GM23338 (cell line): ENCODE data around the gene ATG4A. TPM values are rescaled to one million over a fixed set of nuclear protein-coding genes. Genes with fewer than 3 reads are reported as not detected.

Experiments
- ATAC-seq: fragments of 200-7000 bp; cut with Tn5 transposase; 3 replicates; pipeline ENCODE4 v1.9.1; 2020
- DNase-seq: peaks from one replicate; pipeline ENCODE4 v3.0.0-alpha.2; 2015; ENCODE audit warnings: low spot score
- H2AFZ ChIP-seq: fragments of 200-600 bp; sonication (generic); 2 replicates; pipeline ENCODE4 v1.8.0; 2016; ENCODE audit warnings: antibody characterized with exemption, mild to moderate bottlenecking, moderate library complexity
- H3F3A ChIP-seq: fragments of 200-600 bp; sonication (generic); replicated peaks from 2 replicates; pipeline ENCODE4 v1.8.0; 2017; ENCODE audit warnings: antibody characterized with exemption, mixed run types, low read depth
- H3K27ac ChIP-seq: fragments of 200-600 bp; sonication (generic); 2 replicates; pipeline ENCODE4 v1.6.1; 2016; ENCODE audit warnings: low read depth
- H3K27me3 ChIP-seq: fragments of 200-600 bp; sonication (generic); 2 replicates; pipeline ENCODE4 v1.8.0; 2016; ENCODE audit warnings: mild to moderate bottlenecking, mixed run types, moderate library complexity; ENCODE audit not compliant: insufficient read depth
- H3K36me3 ChIP-seq: fragments of 200-600 bp; sonication (generic); 2 replicates; pipeline ENCODE4 v1.8.0; 2016; ENCODE audit warnings: mild to moderate bottlenecking; ENCODE audit not compliant: insufficient read depth
- H3K4me1 ChIP-seq: fragments of 200-600 bp; sonication (generic); 2 replicates; pipeline ENCODE4 v1.8.0; 2016; ENCODE audit warnings: mild to moderate bottlenecking, moderate library complexity; ENCODE audit not compliant: insufficient read depth
- H3K4me2 ChIP-seq: fragments of 200-600 bp; sonication (generic); 2 replicates; pipeline ENCODE4 v1.7.1; 2017; ENCODE audit warnings: mixed run types
- H3K4me3 ChIP-seq: fragments of 200-600 bp; sonication (generic); 2 replicates; pipeline ENCODE4 v1.6.1; 2016; ENCODE audit warnings: mixed run types
- H3K79me2 ChIP-seq: fragments of 200-600 bp; sonication (generic); replicated peaks from 2 replicates; pipeline ENCODE4 v1.8.0; 2017; ENCODE audit warnings: mild to moderate bottlenecking; ENCODE audit not compliant: insufficient read depth
- H3K9me2 ChIP-seq: fragments of 200-600 bp; sonication (generic); 2 replicates; pipeline ENCODE4 v1.8.0; 2017; ENCODE audit not compliant: insufficient read depth
- H4K20me1 ChIP-seq: fragments of 200-600 bp; sonication (generic); replicated peaks from 2 replicates; pipeline ENCODE4 v1.8.0; 2017; ENCODE audit warnings: mild to moderate bottlenecking; ENCODE audit not compliant: insufficient read depth
- H3K27ac Mint-ChIP-seq: 2 replicates; pipeline ENCODE4 v1.8.0; 2020; ENCODE audit warnings: inconsistent platforms, mild to moderate bottlenecking, moderate library complexity, mixed read lengths
- H3K27me3 Mint-ChIP-seq: 3 replicates; pipeline ENCODE4 v1.8.0; 2022; ENCODE audit warnings: low read depth, mild to moderate bottlenecking, moderate library complexity, mixed read lengths, inconsistent platforms; ENCODE audit not compliant: insufficient read depth, poor library complexity
- H3K36me3 Mint-ChIP-seq: 3 replicates; pipeline ENCODE4 v1.8.0; 2021; ENCODE audit warnings: low read depth, mild to moderate bottlenecking, inconsistent platforms, moderate library complexity, mixed read lengths
- H3K4me1 Mint-ChIP-seq: 3 replicates; pipeline ENCODE4 v1.8.0; 2020; ENCODE audit warnings: mild to moderate bottlenecking, inconsistent platforms, mixed read lengths
- H3K4me3 Mint-ChIP-seq: 3 replicates; pipeline ENCODE4 v1.8.0; 2021; ENCODE audit warnings: moderate library complexity, mild to moderate bottlenecking, inconsistent platforms, mixed read lengths
- H3K9me3 Mint-ChIP-seq: 3 replicates; pipeline ENCODE4 v1.8.0; 2020; ENCODE audit warnings: moderate library complexity, mild to moderate bottlenecking, inconsistent platforms, mixed read lengths
- ETS1 ChIP-seq: IDR thresholded peaks from 2 replicates; pipeline ENCODE4 v1.6.1; 2016; ENCODE audit warnings: antibody characterized with exemption
- EZH2phosphoT487 ChIP-seq: fragments of 200-600 bp; sonication (generic); IDR thresholded peaks from one replicate; pipeline ENCODE4 v1.8.1; 2018; ENCODE audit warnings: antibody characterized with exemption; ENCODE audit not compliant: unreplicated experiment
- NANOG ChIP-seq: IDR thresholded peaks from 2 replicates; pipeline ENCODE4 v1.6.1; 2016; ENCODE audit warnings: antibody characterized with exemption, borderline replicate concordance
- ZNF462 ChIP-seq: fragments of 250-450 bp; sonication (Bioruptor Pico); IDR thresholded peaks from 2 replicates; pipeline ENCODE4 v1.5.0; 2020; ENCODE audit warnings: mild to moderate bottlenecking, moderate library complexity
- polyA plus RNA-seq: library from polyadenylated mRNA; unstranded; fragments of >200 nt; fragmentation: Nextera tagmentation; extraction: Ambion mirVana; gene quantifications from 2 replicates; pipeline ENCODE4 v1.2.1, GENCODE V29; 2016
- total RNA-seq: library from RNA; depleted of rRNA; stranded (reverse); fragments of >200 nt; shearing (Covaris generic); gene quantifications from 2 replicates; pipeline ENCODE4 v1.2.3, GENCODE V29; 2014
- TF ChIP-seq, protein P1 (sequence below), 2 experiments: fragments of 200-600 bp in 1 of 2; sonication (generic) in 1 of 2; conservative IDR thresholded peaks; 2 replicates each; pipeline versions ENCODE4 v1.5.1 to v1.6.1; 2016 to 2017; ENCODE audit warnings: antibody characterized with exemption in 2 of 2, low read depth in 2 of 2, mild to moderate bottlenecking in 2 of 2, moderate library complexity in 1 of 2

ATG4A gene
- total and polyA plus RNA-seq, 2 experiments from 2014 or later: 2.1 to 2.8 TPM

DNA sequence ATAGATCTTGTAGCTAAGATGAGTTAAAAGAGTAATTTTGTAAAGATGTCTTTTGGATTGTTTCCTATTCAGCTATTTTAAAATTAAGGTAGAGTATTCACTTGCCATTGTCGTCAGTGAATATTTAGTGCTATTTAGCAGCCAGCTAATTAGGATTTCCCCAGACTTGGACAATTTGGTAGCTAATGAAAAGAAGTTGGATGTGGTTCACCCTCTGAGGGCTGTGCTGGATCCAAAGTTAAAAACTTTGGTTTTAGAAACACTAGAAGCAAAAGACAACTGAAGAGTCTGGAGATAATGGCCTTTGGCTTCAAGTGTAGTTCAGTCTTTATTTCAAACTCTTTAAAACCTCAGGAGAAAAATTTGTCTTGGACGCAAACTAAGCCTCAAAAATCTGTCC lies 41.3 kb downstream of the ATG4A start:
- H3K4me3 Mint-ChIP-seq: no peak overlapping the region
- Histone ChIP-seq H3K27me3 (no peaks in the 10 kb centered on the region), H4K20me1 (no peaks in the 10 kb centered on the region), H2AFZ (no peak overlapping the region), H3K4me1 (no peaks in the 10 kb centered on the region), H3F3A (no peaks in the 10 kb centered on the region), H3K9me2 (no peaks in the 10 kb centered on the region), H3K4me3 (no peak overlapping the region), H3K4me2 (no peak overlapping the region), H3K27ac (no peak overlapping the region), H3K79me2 (no peaks in the 10 kb centered on the region), H3K36me3 (no peaks in the 10 kb centered on the region)
- no peak for DNase-seq
- H3K36me3 Mint-ChIP-seq: no peaks in the 10 kb centered on the region
- H3K27ac Mint-ChIP-seq: no peak overlapping the region
- no peaks in the 10 kb centered on the region for H3K27me3 Mint-ChIP-seq
- no peaks in the 10 kb centered on the region for H3K4me1 Mint-ChIP-seq
- no peak for ATAC-seq
- TF ChIP-seq ZNF462 (no peak), EZH2phosphoT487 (no peak), ETS1 (no peak)
- H3K9me3 Mint-ChIP-seq: no peaks in the 10 kb centered on the region

GRCh38 chrX:108134724-108135123 lies 43.1 kb downstream of the ATG4A start:
- Mint-ChIP-seq H3K36me3 (no peaks in the 10 kb centered on the region), H3K27ac (no peak overlapping the region), H3K4me3 (no peak overlapping the region), H3K27me3 (no peaks in the 10 kb centered on the region), H3K9me3 (no peaks in the 10 kb centered on the region), H3K4me1 (no peaks in the 10 kb centered on the region)
- Histone ChIP-seq H3K4me1 (no peaks in the 10 kb centered on the region), H4K20me1 (no peaks in the 10 kb centered on the region), H3K4me2 (no peak overlapping the region), H3K4me3 (no peak overlapping the region), H3K27ac (no peak overlapping the region), H3K27me3 (no peaks in the 10 kb centered on the region), H2AFZ (no peak overlapping the region), H3K79me2 (no peaks in the 10 kb centered on the region), H3K36me3 (no peaks in the 10 kb centered on the region), H3F3A (no peaks in the 10 kb centered on the region), H3K9me2 (no peaks in the 10 kb centered on the region)
- DNase-seq: peak; percentile 24
- ATAC-seq: no peak
- no peak for TF ChIP-seq NANOG
- TF ChIP-seq, protein P1, sequence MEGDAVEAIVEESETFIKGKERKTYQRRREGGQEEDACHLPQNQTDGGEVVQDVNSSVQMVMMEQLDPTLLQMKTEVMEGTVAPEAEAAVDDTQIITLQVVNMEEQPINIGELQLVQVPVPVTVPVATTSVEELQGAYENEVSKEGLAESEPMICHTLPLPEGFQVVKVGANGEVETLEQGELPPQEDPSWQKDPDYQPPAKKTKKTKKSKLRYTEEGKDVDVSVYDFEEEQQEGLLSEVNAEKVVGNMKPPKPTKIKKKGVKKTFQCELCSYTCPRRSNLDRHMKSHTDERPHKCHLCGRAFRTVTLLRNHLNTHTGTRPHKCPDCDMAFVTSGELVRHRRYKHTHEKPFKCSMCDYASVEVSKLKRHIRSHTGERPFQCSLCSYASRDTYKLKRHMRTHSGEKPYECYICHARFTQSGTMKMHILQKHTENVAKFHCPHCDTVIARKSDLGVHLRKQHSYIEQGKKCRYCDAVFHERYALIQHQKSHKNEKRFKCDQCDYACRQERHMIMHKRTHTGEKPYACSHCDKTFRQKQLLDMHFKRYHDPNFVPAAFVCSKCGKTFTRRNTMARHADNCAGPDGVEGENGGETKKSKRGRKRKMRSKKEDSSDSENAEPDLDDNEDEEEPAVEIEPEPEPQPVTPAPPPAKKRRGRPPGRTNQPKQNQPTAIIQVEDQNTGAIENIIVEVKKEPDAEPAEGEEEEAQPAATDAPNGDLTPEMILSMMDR (conservative IDR thresholded peaks at IDR 0.05; ENCODE audit: low read depth in 2 of 2): peak; percentile 46 to 67
